Testis (tissue), 2 donors: ENCODE data around the gene WBP1.

ENCODE experiments used
- POLR2A ChIP-seq: fragments of 450-650 bp; IDR thresholded peaks from one replicate; pipeline ENCODE4 v1.6.1; 2017; ENCODE audit warnings: antibody characterized with exemption, mild to moderate bottlenecking, moderate library complexity
- TF ChIP-seq, protein P1 (sequence below), 3 experiments: fragments of 450-650 bp in 2 of 3; fragments of 200-600 bp in 1 of 3; sonication (generic) in 1 of 3; IDR thresholded peaks; one replicate each; pipeline ENCODE4 v1.5.1; 2016 to 2019; ENCODE audit warnings: antibody characterized with exemption in 3 of 3, mild to moderate bottlenecking in 2 of 3, moderate library complexity in 1 of 3

DNA sequence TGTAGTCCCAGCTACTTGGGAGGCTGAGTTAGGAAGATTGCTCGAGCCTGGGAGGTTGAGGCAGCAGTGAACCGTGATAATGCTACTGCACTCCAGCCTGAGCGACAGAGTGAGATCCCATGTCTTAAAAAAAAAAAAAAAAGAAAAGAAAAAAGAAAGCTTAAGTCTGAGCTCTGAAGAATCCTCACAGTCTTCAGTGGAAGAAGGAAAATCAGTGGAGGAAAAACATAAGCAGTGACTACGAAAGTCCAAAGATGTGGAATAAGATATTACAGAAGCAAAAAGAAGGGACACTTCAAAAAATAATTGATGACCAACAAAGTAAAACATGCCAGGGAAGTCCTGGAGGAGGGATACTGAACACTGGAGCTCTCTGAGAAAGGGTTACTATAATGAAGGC, 52.0 kb downstream of the WBP1 start:
- TF ChIP-seq, protein P1, sequence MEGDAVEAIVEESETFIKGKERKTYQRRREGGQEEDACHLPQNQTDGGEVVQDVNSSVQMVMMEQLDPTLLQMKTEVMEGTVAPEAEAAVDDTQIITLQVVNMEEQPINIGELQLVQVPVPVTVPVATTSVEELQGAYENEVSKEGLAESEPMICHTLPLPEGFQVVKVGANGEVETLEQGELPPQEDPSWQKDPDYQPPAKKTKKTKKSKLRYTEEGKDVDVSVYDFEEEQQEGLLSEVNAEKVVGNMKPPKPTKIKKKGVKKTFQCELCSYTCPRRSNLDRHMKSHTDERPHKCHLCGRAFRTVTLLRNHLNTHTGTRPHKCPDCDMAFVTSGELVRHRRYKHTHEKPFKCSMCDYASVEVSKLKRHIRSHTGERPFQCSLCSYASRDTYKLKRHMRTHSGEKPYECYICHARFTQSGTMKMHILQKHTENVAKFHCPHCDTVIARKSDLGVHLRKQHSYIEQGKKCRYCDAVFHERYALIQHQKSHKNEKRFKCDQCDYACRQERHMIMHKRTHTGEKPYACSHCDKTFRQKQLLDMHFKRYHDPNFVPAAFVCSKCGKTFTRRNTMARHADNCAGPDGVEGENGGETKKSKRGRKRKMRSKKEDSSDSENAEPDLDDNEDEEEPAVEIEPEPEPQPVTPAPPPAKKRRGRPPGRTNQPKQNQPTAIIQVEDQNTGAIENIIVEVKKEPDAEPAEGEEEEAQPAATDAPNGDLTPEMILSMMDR (IDR thresholded peaks at IDR 0.05), result no peak
- TF ChIP-seq POLR2A, result no peak
